HEK293T (cell line): ENCODE measurements around the gene MAPKAPK5.

Experiments
- CTCF ChIA-PET: fragments of 350-600 bp; formaldehyde crosslinking; extraction: SDS; loops from one replicate; lab custom pipeline; 2021; ENCODE audit warnings: antibody characterized with exemption, inconsistent platforms; lab: Yijun Ruan, JAX
- POLR2A ChIA-PET: fragments of 350-600 bp; formaldehyde crosslinking; extraction: SDS; loops from one replicate; lab custom pipeline; 2020; ENCODE audit warnings: antibody characterized with exemption, inconsistent platforms; lab: Yijun Ruan, JAX
- DNase-seq: peaks from one replicate; pipeline ENCODE4 v3.0.0; 2012; ENCODE audit warnings: mixed read lengths; ENCODE audit errors: extremely low spot score
- ARNT ChIP-seq: fragments of 450-650 bp; IDR thresholded peaks from 2 replicates; pipeline ENCODE4 v1.6.1; 2017; ENCODE audit warnings: mild to moderate bottlenecking
- BHLHE40 ChIP-seq: fragments of 450-650 bp; IDR thresholded peaks from 2 replicates; pipeline ENCODE4 v1.6.1; 2016; ENCODE audit warnings: mild to moderate bottlenecking, moderate library complexity, borderline replicate concordance
- CTBP1 ChIP-seq: fragments of 450-650 bp; IDR thresholded peaks from 2 replicates; pipeline ENCODE4 v1.6.1; 2016; ENCODE audit warnings: borderline replicate concordance
- ELF4 ChIP-seq: fragments of 450-650 bp; IDR thresholded peaks from 2 replicates; pipeline ENCODE4 v1.6.1; 2017; ENCODE audit warnings: antibody characterized with exemption
- FOXA1 ChIP-seq: fragments of 450-650 bp; IDR thresholded peaks from 2 replicates; pipeline ENCODE4 v1.6.1; 2016; ENCODE audit warnings: mild to moderate bottlenecking
- FOXK2 ChIP-seq: fragments of 450-650 bp; IDR thresholded peaks from 2 replicates; pipeline ENCODE4 v1.6.1; 2016; ENCODE audit warnings: mild to moderate bottlenecking
- FOXM1 ChIP-seq: fragments of 450-650 bp; IDR thresholded peaks from 2 replicates; pipeline ENCODE4 v1.6.1; 2017; ENCODE audit warnings: mild to moderate bottlenecking, borderline replicate concordance
- HDGF ChIP-seq: fragments of 450-650 bp; IDR thresholded peaks from 2 replicates; pipeline ENCODE4 v1.6.1; 2017; ENCODE audit warnings: antibody characterized with exemption, borderline replicate concordance
- L3MBTL2 ChIP-seq: fragments of 450-650 bp; conservative IDR thresholded peaks from 2 replicates; pipeline ENCODE4 v1.6.1; 2016; ENCODE audit warnings: mild to moderate bottlenecking
- LEF1 ChIP-seq: fragments of 450-650 bp; IDR thresholded peaks from 2 replicates; pipeline ENCODE4 v1.6.1; 2017; ENCODE audit warnings: mild to moderate bottlenecking, borderline replicate concordance
- NFRKB ChIP-seq: fragments of 450-650 bp; IDR thresholded peaks from 2 replicates; pipeline ENCODE4 v1.6.1; 2016; ENCODE audit warnings: mild to moderate bottlenecking, moderate library complexity
- PKNOX1 ChIP-seq: fragments of 450-650 bp; IDR thresholded peaks from 2 replicates; pipeline ENCODE4 v1.6.1; 2016
- SP1 ChIP-seq: fragments of 450-650 bp; IDR thresholded peaks from 2 replicates; pipeline ENCODE4 v1.6.1; 2017
- SUZ12 ChIP-seq: fragments of 450-650 bp; IDR thresholded peaks from 2 replicates; pipeline ENCODE4 v1.6.1; 2016; ENCODE audit warnings: mild to moderate bottlenecking
- TARDBP ChIP-seq: fragments of 450-650 bp; IDR thresholded peaks from 2 replicates; pipeline ENCODE4 v1.6.1; 2016
- ZNF384 ChIP-seq: fragments of 450-650 bp; IDR thresholded peaks from 2 replicates; pipeline ENCODE4 v1.6.1; 2016

The MAPKAPK5 gene

GRCh38 chr12:111893287-111893686 lies 51.3 kb downstream of the MAPKAPK5 start:
- no peak for TF ChIP-seq FOXK2
- no peak for TF ChIP-seq ZNF384
- TF ChIP-seq HDGF = no peak
- TF ChIP-seq ELF4 = no peak
- no peak for TF ChIP-seq TARDBP
- TF ChIP-seq ARNT = no peak
- no peak for TF ChIP-seq CTBP1
- TF ChIP-seq SUZ12 = no peak
- TF ChIP-seq L3MBTL2 = no peak
- TF ChIP-seq FOXM1 = no peak
- no peak for TF ChIP-seq LEF1
- no peak for TF ChIP-seq SP1
- TF ChIP-seq NFRKB = no peak
- TF ChIP-seq PKNOX1 = no peak
- no peak for TF ChIP-seq FOXA1
- ChIA-PET CTCF (no interaction called here), POLR2A (no interaction called here)
- DNase-seq = no peak

- TF ChIP-seq ARNT (no peak), L3MBTL2 (no peak), SUZ12 (no peak)
- ChIA-PET CTCF (interaction anchor here (0.6 kb wide), 1 partner anchor 105 kb away, joined by 3 read pairs; no protein-coding TSS in a partner anchor), POLR2A (no interaction called here)
- no peak for DNase-seq
Measured at GRCh38 chr12:111894556-111894955, 52.5 kb downstream of the MAPKAPK5 start.

- POLR2A ChIA-PET = no interaction called here
- no peak for DNase-seq
- TF ChIP-seq TARDBP = no peak
- no peak for TF ChIP-seq SUZ12
- TF ChIP-seq NFRKB = no peak
- no peak for TF ChIP-seq FOXA1
- TF ChIP-seq LEF1 = no peak
- TF ChIP-seq FOXM1 = no peak
- TF ChIP-seq SP1 = no peak
- no peak for TF ChIP-seq BHLHE40
- TF ChIP-seq L3MBTL2 = no peak
- no peak for TF ChIP-seq FOXK2
- TF ChIP-seq HDGF = no peak
- TF ChIP-seq ARNT = no peak
- no peak for TF ChIP-seq CTBP1
- CTCF ChIA-PET = no interaction called here
Measured at GRCh38 chr12:111901182-111901581, 59.2 kb downstream of the MAPKAPK5 start.

- ChIA-PET CTCF (no interaction called here), POLR2A (interaction anchor here (1.1 kb wide), 1 partner anchor 12 kb away, joined by 3 read pairs; no protein-coding TSS in a partner anchor)
- TF ChIP-seq L3MBTL2 = no peak
- no peak for TF ChIP-seq ARNT
- no peak for TF ChIP-seq FOXK2
- TF ChIP-seq PKNOX1 = no peak
- no peak for TF ChIP-seq SUZ12
- TF ChIP-seq FOXA1 = no peak
- DNase-seq = no peak
Measured at GRCh38 chr12:111904446-111904975, 62.5 kb downstream of the MAPKAPK5 start.

GRCh38 chr12:111905502-111905901 lies 63.5 kb downstream of the MAPKAPK5 start:
- TF ChIP-seq SP1 = no peak
- no peak for TF ChIP-seq TARDBP
- no peak for TF ChIP-seq BHLHE40
- no peak for TF ChIP-seq FOXM1
- no peak for TF ChIP-seq ARNT
- no peak for TF ChIP-seq ELF4
- no peak for TF ChIP-seq PKNOX1
- TF ChIP-seq LEF1 = no peak
- TF ChIP-seq ZNF384 = no peak
- no peak for TF ChIP-seq HDGF
- no peak for TF ChIP-seq L3MBTL2
- TF ChIP-seq SUZ12 = no peak
- no peak for TF ChIP-seq FOXA1
- no peak for TF ChIP-seq CTBP1
- TF ChIP-seq NFRKB = no peak
- no peak for DNase-seq
- CTCF ChIA-PET = no interaction called here
- POLR2A ChIA-PET = no interaction called here

GRCh38 chr12:111907740-111908139 lies 65.7 kb downstream of the MAPKAPK5 start:
- no peak for DNase-seq
- POLR2A ChIA-PET = no interaction called here
- CTCF ChIA-PET = no interaction called here
- no peak for TF ChIP-seq FOXA1
- no peak for TF ChIP-seq CTBP1
- no peak for TF ChIP-seq ZNF384
- no peak for TF ChIP-seq HDGF

GRCh38 chr12:111925171-111925570 lies 83.1 kb downstream of the MAPKAPK5 start:
- TF ChIP-seq FOXM1 (no peak), FOXK2 (no peak), L3MBTL2 (no peak), PKNOX1 (no peak), HDGF (no peak), SUZ12 (no peak), ELF4 (no peak), SP1 (no peak), ARNT (no peak), ZNF384 (no peak), TARDBP (no peak), FOXA1 (no peak), BHLHE40 (no peak), LEF1 (no peak), CTBP1 (no peak), NFRKB (no peak)
- DNase-seq = no peak
- POLR2A ChIA-PET = no interaction called here
- CTCF ChIA-PET = no interaction called here
